ENCODE results near the gene NBPF3.

Gene NBPF3

GRCh38 chr1:21491488-21492355, 51.8 kb downstream of the NBPF3 start:
- peaks cover 9% of the 10 kb centered on the region; the same call in 1 of the 2 replicates for H3K9me3 ChIP-seq (ENCODE audit: insufficient read depth, low read length)
- no peak overlapping the region for H3K4me3 ChIP-seq (ENCODE audit: insufficient read length, low read depth)
- no peaks in the 10 kb centered on the region for H3K36me3 ChIP-seq (ENCODE audit: insufficient read depth, insufficient read length, low read length)
- H3K4me1 ChIP-seq (ENCODE audit: insufficient read depth, insufficient read length) = no peaks in the 10 kb centered on the region
- no peak overlapping the region for H3K9ac ChIP-seq (ENCODE audit: insufficient read length, low read depth)
- H3K27me3 ChIP-seq (ENCODE audit: insufficient read depth, insufficient read length) = no peaks in the 10 kb centered on the region
- TF ChIP-seq SUZ12 (IDR thresholded peaks at IDR 0.05; ENCODE audit: extremely low read depth, insufficient read depth, insufficient read length) = no peak
- no peak for TF ChIP-seq YY1 (IDR thresholded peaks at IDR 0.05; ENCODE audit: insufficient read depth, insufficient read length)
- no peak for TF ChIP-seq ZNF274 (IDR thresholded peaks at IDR 0.05; ENCODE audit: low read depth, low read length)
- no peak for DNase-seq (ENCODE audit: low read depth, low spot score)

GRCh38 chr1:21492356-21492625, 52.4 kb downstream of the NBPF3 start:
- no peak for DNase-seq (ENCODE audit: low read depth, low spot score)
- H3K27me3 ChIP-seq (ENCODE audit: insufficient read depth, insufficient read length) = no peaks in the 10 kb centered on the region
- no peak for TF ChIP-seq SUZ12 (IDR thresholded peaks at IDR 0.05; ENCODE audit: extremely low read depth, insufficient read depth, insufficient read length)
- no peak for TF ChIP-seq YY1 (IDR thresholded peaks at IDR 0.05; ENCODE audit: insufficient read depth, insufficient read length)
- TF ChIP-seq ZNF274 (IDR thresholded peaks at IDR 0.05; ENCODE audit: low read depth, low read length) = no peak
- no peak overlapping the region for H3K4me3 ChIP-seq (ENCODE audit: insufficient read length, low read depth)
- H3K9me3 ChIP-seq (ENCODE audit: insufficient read depth, low read length) = peaks cover 9% of the 10 kb centered on the region; the same call in 1 of the 2 replicates
- H3K9ac ChIP-seq (ENCODE audit: insufficient read length, low read depth) = no peak overlapping the region
- no peaks in the 10 kb centered on the region for H3K36me3 ChIP-seq (ENCODE audit: insufficient read depth, insufficient read length, low read length)
- no peaks in the 10 kb centered on the region for H3K4me1 ChIP-seq (ENCODE audit: insufficient read depth, insufficient read length)

GRCh38 chr1:21494196-21494595, 54.3 kb downstream of the NBPF3 start:
- H3K9me3 ChIP-seq (ENCODE audit: insufficient read depth, low read length) = peaks cover 9% of the 10 kb centered on the region; the same call in 1 of the 2 replicates
- no peak overlapping the region for H3K4me3 ChIP-seq (ENCODE audit: insufficient read length, low read depth)
- no peak overlapping the region for H3K9ac ChIP-seq (ENCODE audit: insufficient read length, low read depth)
- H3K36me3 ChIP-seq (ENCODE audit: insufficient read depth, insufficient read length, low read length) = no peaks in the 10 kb centered on the region
- TF ChIP-seq SUZ12 (IDR thresholded peaks at IDR 0.05; ENCODE audit: extremely low read depth, insufficient read depth, insufficient read length) (no peak), YY1 (IDR thresholded peaks at IDR 0.05; ENCODE audit: insufficient read depth, insufficient read length) (no peak), ZNF274 (IDR thresholded peaks at IDR 0.05; ENCODE audit: low read depth, low read length) (no peak)
- DNase-seq (ENCODE audit: low read depth, low spot score) = no peak
- H3K4me1 ChIP-seq (ENCODE audit: insufficient read depth, insufficient read length) = no peaks in the 10 kb centered on the region
- H3K27me3 ChIP-seq (ENCODE audit: insufficient read depth, insufficient read length) = no peaks in the 10 kb centered on the region

DNA sequence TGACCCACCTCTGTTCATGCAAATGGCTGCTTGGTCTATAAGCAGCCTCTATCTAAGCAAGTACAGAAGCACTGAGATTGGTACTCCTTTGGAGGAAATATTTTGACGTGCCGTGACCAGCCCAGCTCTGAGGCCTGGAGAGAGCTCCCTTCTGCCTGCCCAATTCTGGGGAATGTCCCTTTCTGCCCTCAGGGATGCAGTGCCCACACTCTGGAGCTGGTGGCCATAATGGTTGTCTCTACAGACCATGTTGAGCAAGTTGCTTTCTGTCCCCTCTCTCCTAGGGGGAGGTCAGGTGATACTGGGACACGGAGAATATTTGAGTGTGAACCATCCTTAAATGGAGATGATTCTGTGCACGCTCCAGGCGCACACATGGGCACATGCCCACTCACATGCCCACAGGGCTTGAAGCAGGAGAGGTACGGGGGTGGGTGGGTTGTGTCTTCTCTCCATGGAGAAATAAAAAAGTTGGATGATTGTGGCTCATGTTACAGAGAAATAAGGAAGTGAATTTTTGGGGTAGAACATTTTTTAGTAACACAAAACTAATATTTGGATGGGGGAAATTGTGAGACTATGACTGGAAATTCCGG, 55.4 kb downstream of the NBPF3 start:
- Histone ChIP-seq H3K4me3 (ENCODE audit: insufficient read length, low read depth) (no peak overlapping the region), H3K4me1 (ENCODE audit: insufficient read depth, insufficient read length) (no peaks in the 10 kb centered on the region), H3K9me3 (ENCODE audit: insufficient read depth, low read length) (peaks cover 5% of the 10 kb centered on the region; the same call in 1 of the 2 replicates), H3K27me3 (ENCODE audit: insufficient read depth, insufficient read length) (no peaks in the 10 kb centered on the region), H3K36me3 (ENCODE audit: insufficient read depth, insufficient read length, low read length) (no peaks in the 10 kb centered on the region), H3K9ac (ENCODE audit: insufficient read length, low read depth) (no peak overlapping the region)
- DNase-seq (ENCODE audit: low read depth, low spot score) = no peak
- TF ChIP-seq ZNF274 (IDR thresholded peaks at IDR 0.05; ENCODE audit: low read depth, low read length) (no peak), YY1 (IDR thresholded peaks at IDR 0.05; ENCODE audit: insufficient read depth, insufficient read length) (no peak), SUZ12 (IDR thresholded peaks at IDR 0.05; ENCODE audit: extremely low read depth, insufficient read depth, insufficient read length) (no peak)

GRCh38 chr1:21496063-21496462, 56.1 kb downstream of the NBPF3 start:
- Histone ChIP-seq H3K9me3 (ENCODE audit: insufficient read depth, low read length) (no peaks in the 10 kb centered on the region), H3K9ac (ENCODE audit: insufficient read length, low read depth) (no peak overlapping the region), H3K27me3 (ENCODE audit: insufficient read depth, insufficient read length) (no peaks in the 10 kb centered on the region), H3K4me1 (ENCODE audit: insufficient read depth, insufficient read length) (no peaks in the 10 kb centered on the region), H3K36me3 (ENCODE audit: insufficient read depth, insufficient read length, low read length) (no peaks in the 10 kb centered on the region), H3K4me3 (ENCODE audit: insufficient read length, low read depth) (no peak overlapping the region)
- no peak for DNase-seq (ENCODE audit: low read depth, low spot score)
- TF ChIP-seq YY1 (IDR thresholded peaks at IDR 0.05; ENCODE audit: insufficient read depth, insufficient read length) (no peak), ZNF274 (IDR thresholded peaks at IDR 0.05; ENCODE audit: low read depth, low read length) (no peak), SUZ12 (IDR thresholded peaks at IDR 0.05; ENCODE audit: extremely low read depth, insufficient read depth, insufficient read length) (no peak)

GRCh38 chr1:21496886-21497285, 56.9 kb downstream of the NBPF3 start:
- no peak for DNase-seq (ENCODE audit: low read depth, low spot score)
- Histone ChIP-seq H3K9ac (ENCODE audit: insufficient read length, low read depth) (no peak overlapping the region), H3K9me3 (ENCODE audit: insufficient read depth, low read length) (no peaks in the 10 kb centered on the region), H3K36me3 (ENCODE audit: insufficient read depth, insufficient read length, low read length) (no peaks in the 10 kb centered on the region), H3K4me1 (ENCODE audit: insufficient read depth, insufficient read length) (no peaks in the 10 kb centered on the region), H3K27me3 (ENCODE audit: insufficient read depth, insufficient read length) (no peaks in the 10 kb centered on the region), H3K4me3 (ENCODE audit: insufficient read length, low read depth) (no peak overlapping the region)
- TF ChIP-seq ZNF274 (IDR thresholded peaks at IDR 0.05; ENCODE audit: low read depth, low read length) = no peak
- TF ChIP-seq YY1 (IDR thresholded peaks at IDR 0.05; ENCODE audit: insufficient read depth, insufficient read length) = no peak
- no peak for TF ChIP-seq SUZ12 (IDR thresholded peaks at IDR 0.05; ENCODE audit: extremely low read depth, insufficient read depth, insufficient read length)

DNA sequence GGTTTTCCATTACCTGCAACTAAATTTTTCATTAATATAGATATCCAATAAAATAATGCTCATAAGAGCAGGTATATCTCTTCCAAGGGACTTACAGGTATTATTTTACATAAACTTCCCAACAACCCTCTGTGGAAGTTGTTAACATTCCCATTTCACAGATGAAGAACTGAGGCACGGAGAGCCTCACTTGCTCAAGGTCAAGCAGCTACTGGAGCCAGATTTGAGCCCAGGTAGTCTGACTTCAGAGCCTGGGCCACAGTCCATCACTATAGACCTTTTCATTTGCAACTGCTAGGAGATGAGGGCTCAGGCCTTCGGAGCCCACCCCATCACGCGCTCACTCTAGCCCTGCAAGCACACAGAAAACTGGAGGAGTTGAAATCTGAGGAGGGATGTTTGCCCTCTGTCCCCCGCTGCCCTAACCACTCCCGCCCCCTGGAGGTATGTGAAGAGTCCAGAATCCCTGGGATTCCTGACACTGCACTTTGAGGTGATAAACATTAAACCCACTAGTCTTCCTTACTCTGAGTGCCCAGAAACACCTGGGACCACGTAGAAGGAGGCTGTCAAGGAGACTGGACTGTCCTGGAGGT, 57.6 kb downstream of the NBPF3 start:
- no peak for DNase-seq (ENCODE audit: low read depth, low spot score)
- no peak for TF ChIP-seq ZNF274 (IDR thresholded peaks at IDR 0.05; ENCODE audit: low read depth, low read length)
- no peak for TF ChIP-seq SUZ12 (IDR thresholded peaks at IDR 0.05; ENCODE audit: extremely low read depth, insufficient read depth, insufficient read length)
- TF ChIP-seq YY1 (IDR thresholded peaks at IDR 0.05; ENCODE audit: insufficient read depth, insufficient read length) = no peak
- no peaks in the 10 kb centered on the region for H3K4me1 ChIP-seq (ENCODE audit: insufficient read depth, insufficient read length)
- no peak overlapping the region for H3K9ac ChIP-seq (ENCODE audit: insufficient read length, low read depth)
- H3K4me3 ChIP-seq (ENCODE audit: insufficient read length, low read depth) = no peak overlapping the region
- H3K9me3 ChIP-seq (ENCODE audit: insufficient read depth, low read length) = no peaks in the 10 kb centered on the region
- H3K36me3 ChIP-seq (ENCODE audit: insufficient read depth, insufficient read length, low read length) = no peaks in the 10 kb centered on the region
- H3K27me3 ChIP-seq (ENCODE audit: insufficient read depth, insufficient read length) = no peaks in the 10 kb centered on the region
